Osteoblast (primary cell): Measurements from ENCODE around the gene CHI3L2. TPM values are rescaled to one million over a fixed set of nuclear protein-coding genes. Genes with fewer than 3 reads are reported as not detected.

Experiments
- DNase-seq: peaks from one replicate; pipeline ENCODE4 v3.0.0; 2011; ENCODE audit warnings: low spot score, mixed read lengths; ENCODE audit not compliant: insufficient read length; ENCODE audit errors: missing footprints
- H2AFZ ChIP-seq: 2 replicates; pipeline ENCODE4 v1.6.0; 2011; ENCODE audit warnings: mild to moderate bottlenecking, low read length
- H3K27ac ChIP-seq: 2 replicates; pipeline ENCODE4 v1.5.1; 2011; ENCODE audit warnings: mild to moderate bottlenecking, low read depth, low read length, moderate library complexity
- H3K27me3 ChIP-seq: 2 replicates; pipeline ENCODE4 v1.6.0; 2012; ENCODE audit warnings: mild to moderate bottlenecking, control low read depth, inconsistent platforms, low read length, moderate library complexity; ENCODE audit not compliant: insufficient read depth
- H3K36me3 ChIP-seq: 2 replicates; pipeline ENCODE4 v1.5.1; 2011; ENCODE audit warnings: mild to moderate bottlenecking, low read length, control low read depth, moderate library complexity; ENCODE audit not compliant: insufficient read depth
- H3K4me1 ChIP-seq: 2 replicates; pipeline ENCODE4 v1.5.1; 2011; ENCODE audit warnings: mild to moderate bottlenecking, low read length, control low read depth, moderate library complexity; ENCODE audit not compliant: insufficient read depth
- H3K4me2 ChIP-seq: 2 replicates; pipeline ENCODE4 v1.6.0; 2011; ENCODE audit warnings: mild to moderate bottlenecking, low read length; ENCODE audit not compliant: insufficient read depth
- H3K4me3 ChIP-seq: fragments of 200-600 bp; sonication (generic); 3 replicates; pipeline ENCODE4 v1.5.1; 2012; ENCODE audit warnings: mild to moderate bottlenecking, low read length, inconsistent platforms; ENCODE audit not compliant: insufficient read depth
- H3K79me2 ChIP-seq: 2 replicates; pipeline ENCODE4 v1.6.0; 2012; ENCODE audit warnings: mild to moderate bottlenecking, low read length, control low read depth, inconsistent platforms; ENCODE audit not compliant: insufficient read depth
- H3K9me3 ChIP-seq: 2 replicates; pipeline ENCODE4 v1.5.1; 2011; ENCODE audit warnings: low read depth, low read length, control low read depth
- H4K20me1 ChIP-seq: 2 replicates; pipeline ENCODE4 v1.6.0; 2012; ENCODE audit warnings: mild to moderate bottlenecking, low read length, control low read depth; ENCODE audit not compliant: insufficient read depth
- CTCF ChIP-seq: IDR thresholded peaks from 2 replicates; pipeline ENCODE4 v1.5.1; 2011; ENCODE audit warnings: mild to moderate bottlenecking, low read depth, low read length, moderate library complexity; ENCODE audit errors: extremely low read depth
- total RNA-seq: library from RNA; depleted of rRNA; stranded (reverse); fragments of >200 nt; gene quantifications from 2 replicates; pipeline ENCODE4 v1.2.3, GENCODE V29; 2012

CHI3L2 gene
- total RNA-seq, 1 donor: 2.9 TPM

- H3K4me1 ChIP-seq: no peaks in the 10 kb centered on the region
- H2AFZ ChIP-seq: no peak overlapping the region
- peaks cover 4% of the 10 kb centered on the region for H3K27me3 ChIP-seq
- H4K20me1 ChIP-seq: no peaks in the 10 kb centered on the region
- no peak overlapping the region for H3K4me2 ChIP-seq
- no peaks in the 10 kb centered on the region for H3K36me3 ChIP-seq
- TF ChIP-seq CTCF: no peak
- no peaks in the 10 kb centered on the region for H3K79me2 ChIP-seq
- no peaks in the 10 kb centered on the region for H3K9me3 ChIP-seq
- no peak overlapping the region for H3K4me3 ChIP-seq
- no peak overlapping the region for H3K27ac ChIP-seq
- no peak for DNase-seq
These were observed 18.6 kb upstream of the CHI3L2 start for GRCh38 chr1:111208921-111209320.

GRCh38 chr1:111209622-111210021 is 17.9 kb upstream of the CHI3L2 start:
- TF ChIP-seq CTCF: no peak
- DNase-seq: no peak

GRCh38 chr1:111211921-111212320 is 15.6 kb upstream of the CHI3L2 start:
- Histone ChIP-seq H3K4me3 (no peak overlapping the region), H3K36me3 (no peaks in the 10 kb centered on the region), H3K27ac (no peak overlapping the region), H3K79me2 (no peaks in the 10 kb centered on the region), H3K9me3 (no peaks in the 10 kb centered on the region), H3K4me2 (no peak overlapping the region), H4K20me1 (no peaks in the 10 kb centered on the region), H3K27me3 (no peaks in the 10 kb centered on the region), H3K4me1 (no peaks in the 10 kb centered on the region), H2AFZ (no peak overlapping the region)
- no peak for DNase-seq
- no peak for TF ChIP-seq CTCF

More at GRCh38 chr1:111209622-111210021, 17.9 kb upstream of the CHI3L2 start:
- H3K36me3 ChIP-seq: no peaks in the 10 kb centered on the region
- no peaks in the 10 kb centered on the region for H3K9me3 ChIP-seq
- H3K4me2 ChIP-seq: no peak overlapping the region
- H3K27me3 ChIP-seq: peaks cover 2% of the 10 kb centered on the region
- H3K4me1 ChIP-seq: no peaks in the 10 kb centered on the region
- H3K27ac ChIP-seq: no peak overlapping the region
- no peaks in the 10 kb centered on the region for H3K79me2 ChIP-seq
- H4K20me1 ChIP-seq: no peaks in the 10 kb centered on the region
- H3K4me3 ChIP-seq: no peak overlapping the region
- no peak overlapping the region for H2AFZ ChIP-seq

GRCh38 chr1:111212634-111213335 is 14.7 kb upstream of the CHI3L2 start:
- H3K4me2 ChIP-seq: no peak overlapping the region
- no peaks in the 10 kb centered on the region for H3K4me1 ChIP-seq
- no peaks in the 10 kb centered on the region for H3K36me3 ChIP-seq
- no peak for DNase-seq
- no peak overlapping the region for H3K27ac ChIP-seq
- no peaks in the 10 kb centered on the region for H3K27me3 ChIP-seq
- H3K9me3 ChIP-seq: no peaks in the 10 kb centered on the region
- no peak overlapping the region for H3K4me3 ChIP-seq
- TF ChIP-seq CTCF: no peak
- no peaks in the 10 kb centered on the region for H3K79me2 ChIP-seq
- no peaks in the 10 kb centered on the region for H4K20me1 ChIP-seq
- H2AFZ ChIP-seq: no peak overlapping the region
